Measurements from ENCODE around the gene WDFY3.
"Not testable (repeated sequence)": the region's sequence is repeated elsewhere in the genome, so short reads cannot be mapped to it uniquely, and the experiment has no call there.

- TF ChIP-seq, protein P1, sequence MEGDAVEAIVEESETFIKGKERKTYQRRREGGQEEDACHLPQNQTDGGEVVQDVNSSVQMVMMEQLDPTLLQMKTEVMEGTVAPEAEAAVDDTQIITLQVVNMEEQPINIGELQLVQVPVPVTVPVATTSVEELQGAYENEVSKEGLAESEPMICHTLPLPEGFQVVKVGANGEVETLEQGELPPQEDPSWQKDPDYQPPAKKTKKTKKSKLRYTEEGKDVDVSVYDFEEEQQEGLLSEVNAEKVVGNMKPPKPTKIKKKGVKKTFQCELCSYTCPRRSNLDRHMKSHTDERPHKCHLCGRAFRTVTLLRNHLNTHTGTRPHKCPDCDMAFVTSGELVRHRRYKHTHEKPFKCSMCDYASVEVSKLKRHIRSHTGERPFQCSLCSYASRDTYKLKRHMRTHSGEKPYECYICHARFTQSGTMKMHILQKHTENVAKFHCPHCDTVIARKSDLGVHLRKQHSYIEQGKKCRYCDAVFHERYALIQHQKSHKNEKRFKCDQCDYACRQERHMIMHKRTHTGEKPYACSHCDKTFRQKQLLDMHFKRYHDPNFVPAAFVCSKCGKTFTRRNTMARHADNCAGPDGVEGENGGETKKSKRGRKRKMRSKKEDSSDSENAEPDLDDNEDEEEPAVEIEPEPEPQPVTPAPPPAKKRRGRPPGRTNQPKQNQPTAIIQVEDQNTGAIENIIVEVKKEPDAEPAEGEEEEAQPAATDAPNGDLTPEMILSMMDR (IDR thresholded peaks at IDR 0.05): not testable (repeated sequence)
- TF ChIP-seq POLR2A (IDR thresholded peaks at IDR 0.05): not testable (repeated sequence)
These were observed 159.9 kb downstream of the WDFY3 start for GRCh38 chr4:84806541-84806940.

Measured in Peyer's patch (tissue), 4 donors.